Thymus (tissue), 14 donors: ENCODE data around the gene IL20RB. TPM values are rescaled to one million over a fixed set of nuclear protein-coding genes. Genes with fewer than 3 reads are reported as not detected.
A peak's percentile ranks its signal among the peaks of the same experiment; 100 is the strongest.

Source experiments
- DNase-seq, 9 donors: peaks; one replicate each; pipeline ENCODE4 v3.0.0-alpha.2; 2013; ENCODE audit warnings: low spot score in 9 of 9, low read depth in 6 of 9, missing footprints in 1 of 9
- H3K27ac ChIP-seq, 2 donors: one replicate each; pipeline ENCODE4 v1.5.1; 2013; ENCODE audit warnings: control low read depth in 1 of 2, low read depth in 1 of 2, low read length in 1 of 2, mild to moderate bottlenecking in 1 of 2, moderate library complexity in 1 of 2
- H3K27me3 ChIP-seq, 2 donors: one replicate each; pipeline ENCODE4 v1.5.1; 2013; ENCODE audit warnings: low read length in 1 of 2; ENCODE audit not compliant: control insufficient read depth in 2 of 2, insufficient read depth in 1 of 2
- H3K36me3 ChIP-seq, 2 donors: one replicate each; pipeline ENCODE4 v1.5.1; 2013; ENCODE audit warnings: low read length in 1 of 2, mild to moderate bottlenecking in 1 of 2, moderate library complexity in 1 of 2; ENCODE audit not compliant: control insufficient read depth in 2 of 2, insufficient read depth in 2 of 2
- H3K4me1 ChIP-seq, 2 donors: one replicate each; pipeline ENCODE4 v1.5.1; 2013; ENCODE audit warnings: low read length in 2 of 2; ENCODE audit not compliant: control insufficient read depth in 2 of 2, insufficient read depth in 2 of 2
- H3K4me3 ChIP-seq, 2 donors: one replicate each; pipeline ENCODE4 v1.5.1; 2013; ENCODE audit warnings: low read length in 2 of 2, control low read depth in 1 of 2, mild to moderate bottlenecking in 1 of 2
- H3K9me3 ChIP-seq, 2 donors: one replicate each; pipeline ENCODE4 v1.5.1; 2013; ENCODE audit warnings: low read length in 1 of 2, mild to moderate bottlenecking in 1 of 2; ENCODE audit not compliant: control insufficient read depth in 2 of 2, insufficient read depth in 1 of 2
- WGBS: extraction: QIAGEN DNeasy Blood & Tissue Kit; methylation state at CpG from one replicate; pipeline ENCODE4 v1.1.7; 2013; 5-methylcytosine and 5-hydroxymethylcytosine counted together
- long read RNA-seq, 10 donors: transcript quantifications; one replicate each; lab custom pipeline, GENCODE V29; 2026
- polyA plus RNA-seq: library from polyadenylated mRNA; stranded (reverse); fragments of 200-250 nt; gene quantifications from one replicate; pipeline ENCODE4 v1.2.3, GENCODE V29; 2013
- total RNA-seq: library from RNA; stranded (reverse); fragments of 120-200 nt; gene quantifications from one replicate; pipeline ENCODE4 v1.2.4, GENCODE V29; 2013
- donor health status: healthy.

The IL20RB gene, protein sequence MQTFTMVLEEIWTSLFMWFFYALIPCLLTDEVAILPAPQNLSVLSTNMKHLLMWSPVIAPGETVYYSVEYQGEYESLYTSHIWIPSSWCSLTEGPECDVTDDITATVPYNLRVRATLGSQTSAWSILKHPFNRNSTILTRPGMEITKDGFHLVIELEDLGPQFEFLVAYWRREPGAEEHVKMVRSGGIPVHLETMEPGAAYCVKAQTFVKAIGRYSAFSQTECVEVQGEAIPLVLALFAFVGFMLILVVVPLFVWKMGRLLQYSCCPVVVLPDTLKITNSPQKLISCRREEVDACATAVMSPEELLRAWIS
- total RNA-seq (0.94 TPM), polyA plus RNA-seq (5.4 TPM)
- long read RNA-seq, donor 1: 0 reads
- long read RNA-seq, donor 2: 0 reads
- long read RNA-seq, donor 3: 0 reads
- long read RNA-seq, donor 4: 0 reads
- long read RNA-seq, donor 5: 0 reads
- long read RNA-seq, donor 6: 0 reads
- long read RNA-seq, donor 7: 0 reads
- long read RNA-seq, donor 8: 0 reads
- long read RNA-seq, donor 9: 0 reads
- long read RNA-seq, donor 10: 0 reads

- Histone ChIP-seq H3K4me1 (peaks cover 7 to 12% of the 10 kb centered on the region in 2 donors), H3K36me3 (peaks cover 0 to 4% of the 10 kb centered on the region in 2 donors), H3K27me3 (no peaks in the 10 kb centered on the region), H3K4me3 (no peak within 1 kb of the TSS), H3K27ac (no peak within 1 kb of the TSS), H3K9me3 (no peaks in the 10 kb centered on the region)
- WGBS: 97% methylated on average over 7 of the region's 7 CpGs
- no peak for DNase-seq
These were observed at the start of gene IL20RB for GRCh38 chr3:136957751-136958288. TSS of gene IL20RB (plus strand) at chr3:136957983. CDS start at chr3:136958114, 131 bp downstream.

DNA sequence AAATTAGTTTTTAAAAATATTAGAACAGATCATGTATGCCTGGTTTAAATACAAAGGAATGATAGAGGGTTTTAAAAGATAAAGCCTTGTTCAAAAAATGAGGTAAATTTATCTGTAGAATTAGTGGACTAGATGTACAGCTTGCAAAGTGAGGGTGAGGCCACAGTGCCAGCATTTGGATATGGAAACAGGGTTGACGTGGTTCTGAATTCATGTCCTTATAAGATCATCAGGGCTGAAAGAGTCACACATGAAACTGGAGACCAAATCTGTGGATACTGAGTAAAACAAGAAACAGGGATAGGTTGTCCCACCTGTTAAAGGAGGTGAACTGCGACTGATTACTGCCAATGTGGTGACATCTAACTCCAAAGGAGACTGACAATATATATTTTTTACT lies 49.5 kb upstream of the IL20RB start:
- peaks cover 0 to 4% of the 10 kb centered on the region in 2 donors for H3K36me3 ChIP-seq
- no peak for DNase-seq
- no peak overlapping the region for H3K4me3 ChIP-seq
- peaks cover 2 to 16% of the 10 kb centered on the region in 2 donors for H3K9me3 ChIP-seq
- peaks cover 11 to 25% of the 10 kb centered on the region in 2 donors for H3K4me1 ChIP-seq
- no peak overlapping the region for H3K27ac ChIP-seq
- no peaks in the 10 kb centered on the region for H3K27me3 ChIP-seq
- 100% methylated on average over 2 of the region's 2 CpGs for WGBS

- 64% methylated on average over 4 of the region's 4 CpGs for whole genome bisulfite sequencing
- Histone ChIP-seq H3K4me3 (no peak overlapping the region), H3K36me3 (peaks cover 0 to 7% of the 10 kb centered on the region in 2 donors), H3K27me3 (no peaks in the 10 kb centered on the region), H3K27ac (peak overlapping the region; percentile 1 to 67), H3K9me3 (peaks cover 0 to 10% of the 10 kb centered on the region in 2 donors), H3K4me1 (peaks cover 11 to 29% of the 10 kb centered on the region in 2 donors)
- DNase-seq: no peak
These were observed 48.6 kb upstream of the IL20RB start for GRCh38 chr3:136909187-136909586.

DNA sequence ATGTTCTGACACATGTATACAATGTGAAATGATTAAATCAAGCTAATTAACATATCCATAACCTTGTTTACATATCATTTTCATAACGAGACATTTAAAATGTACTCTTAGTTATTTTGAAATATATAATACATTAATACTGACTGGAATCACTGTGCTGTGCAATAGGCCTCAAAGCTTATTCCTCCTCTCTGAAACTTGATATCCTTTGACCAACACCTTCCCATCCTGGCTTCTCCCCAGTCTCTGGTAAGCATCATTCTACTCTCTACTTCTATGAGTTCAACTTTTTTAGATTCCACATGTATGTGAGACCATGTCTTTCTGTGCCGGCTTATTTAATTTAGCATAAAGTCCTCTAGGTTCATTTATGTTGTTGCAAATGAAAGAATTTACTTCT lies 47.1 kb upstream of the IL20RB start:
- Histone ChIP-seq H3K27me3 (no peaks in the 10 kb centered on the region), H3K4me3 (no peak overlapping the region), H3K4me1 (peaks cover 10 to 29% of the 10 kb centered on the region in 2 donors), H3K36me3 (peaks cover 4 to 7% of the 10 kb centered on the region in 2 donors), H3K9me3 (peaks cover 0 to 3% of the 10 kb centered on the region in 2 donors), H3K27ac (no peak overlapping the region)
- WGBS: 95% methylated on average over 2 of the region's 2 CpGs
- DNase-seq: no peak

DNA sequence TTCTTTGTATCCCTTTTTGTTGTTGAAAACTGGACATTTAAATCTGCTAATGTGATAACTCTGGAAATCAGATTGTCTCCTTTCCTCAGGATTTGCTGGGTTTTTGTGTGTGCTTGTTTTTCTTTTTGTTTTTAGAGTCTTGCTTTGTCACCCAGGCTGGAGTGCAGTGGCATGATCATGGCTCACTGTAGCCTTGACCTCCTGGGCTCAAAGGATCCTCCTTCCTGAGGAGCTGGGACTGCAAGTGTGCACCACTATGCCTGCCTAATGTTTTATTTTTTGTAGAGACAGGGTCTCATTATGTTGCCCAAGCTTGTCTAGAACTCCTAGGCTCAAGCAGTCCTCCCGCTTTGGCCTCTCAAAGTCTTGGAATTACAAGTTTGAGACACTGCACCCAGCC lies 44.6 kb upstream of the IL20RB start:
- Histone ChIP-seq H3K27ac (no peak overlapping the region), H3K9me3 (no peaks in the 10 kb centered on the region), H3K36me3 (peaks cover 4 to 5% of the 10 kb centered on the region in 2 donors), H3K27me3 (no peaks in the 10 kb centered on the region), H3K4me1 (peaks cover 5 to 16% of the 10 kb centered on the region in 2 donors), H3K4me3 (no peak overlapping the region)
- 98% methylated on average over 1 of the region's 1 CpG for WGBS
- no peak for DNase-seq

GRCh38 chr3:136914739-136915138 lies 43.0 kb upstream of the IL20RB start:
- no peak overlapping the region for H3K27ac ChIP-seq
- no peaks in the 10 kb centered on the region for H3K9me3 ChIP-seq
- 98% methylated on average over 3 of the region's 3 CpGs for WGBS
- no peak for DNase-seq
- H3K4me3 ChIP-seq: no peak overlapping the region
- no peaks in the 10 kb centered on the region for H3K27me3 ChIP-seq
- H3K4me1 ChIP-seq: peaks cover 5 to 13% of the 10 kb centered on the region in 2 donors
- peaks cover 4 to 5% of the 10 kb centered on the region in 2 donors for H3K36me3 ChIP-seq

- WGBS: 96% methylated on average over 1 of the region's 1 CpG
- Histone ChIP-seq H3K4me1 (peaks cover 5 to 13% of the 10 kb centered on the region in 2 donors), H3K36me3 (peaks cover 4 to 5% of the 10 kb centered on the region in 2 donors), H3K27me3 (no peaks in the 10 kb centered on the region), H3K27ac (no peak overlapping the region), H3K9me3 (no peaks in the 10 kb centered on the region), H3K4me3 (no peak overlapping the region)
- no peak for DNase-seq
These were observed 41.6 kb upstream of the IL20RB start for GRCh38 chr3:136916223-136916622.

GRCh38 chr3:136919799-136920580 lies 37.8 kb upstream of the IL20RB start:
- Histone ChIP-seq H3K27ac (peak overlapping the region in 1 of 2 donors; percentile 85), H3K9me3 (no peaks in the 10 kb centered on the region), H3K36me3 (peaks cover 0 to 2% of the 10 kb centered on the region in 2 donors), H3K4me3 (no peak overlapping the region), H3K27me3 (no peaks in the 10 kb centered on the region), H3K4me1 (peaks cover 3% of the 10 kb centered on the region in 2 donors)
- peak; percentile 14 to 82 (median 50) for DNase-seq
- 5% methylated on average over 1 of the region's 1 CpG for WGBS
